HG03103 (cell line): ENCODE data around the gene C5orf34.
A peak's percentile ranks its signal among the peaks of the same experiment; 100 is the strongest.
"Not testable (repeated sequence)": the region's sequence is repeated elsewhere in the genome, so short reads cannot be mapped to it uniquely, and the experiment has no call there.

Experiments
- ATAC-seq: cut with Tn5 transposase; IDR thresholded peaks from one replicate; pipeline ENCODE4 v1.9.1; 2021; ENCODE audit warnings: low read depth; ENCODE audit not compliant: unreplicated experiment

C5orf34 gene, protein sequence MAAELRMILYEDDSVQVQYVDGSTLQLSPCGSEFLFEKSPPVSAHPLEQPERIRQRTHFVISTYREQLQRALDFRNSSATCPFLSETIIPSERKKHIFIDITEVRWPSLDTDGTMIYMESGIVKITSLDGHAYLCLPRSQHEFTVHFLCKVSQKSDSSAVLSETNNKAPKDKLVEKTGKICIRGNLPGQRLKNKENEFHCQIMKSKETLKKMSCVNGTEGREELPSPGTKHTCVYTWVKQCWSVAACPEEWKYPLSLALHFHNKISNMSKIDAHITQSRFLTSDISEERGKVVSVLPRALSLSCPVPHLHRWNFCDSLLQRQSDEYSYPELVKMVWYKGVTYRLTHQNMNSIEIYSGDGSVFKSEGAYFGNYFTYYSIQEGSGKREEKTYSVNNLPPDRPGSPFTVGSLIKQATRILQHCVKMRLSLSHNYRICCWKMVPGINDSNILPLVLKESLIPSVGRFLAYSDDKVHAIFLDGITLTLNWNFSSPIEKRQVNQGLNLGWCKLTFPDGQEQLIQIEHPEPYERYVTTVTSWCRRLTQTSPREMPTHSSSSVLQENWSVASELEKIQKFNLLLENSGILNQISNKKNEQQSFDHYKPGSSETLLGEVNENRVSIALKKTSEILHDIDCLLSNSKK

DNA sequence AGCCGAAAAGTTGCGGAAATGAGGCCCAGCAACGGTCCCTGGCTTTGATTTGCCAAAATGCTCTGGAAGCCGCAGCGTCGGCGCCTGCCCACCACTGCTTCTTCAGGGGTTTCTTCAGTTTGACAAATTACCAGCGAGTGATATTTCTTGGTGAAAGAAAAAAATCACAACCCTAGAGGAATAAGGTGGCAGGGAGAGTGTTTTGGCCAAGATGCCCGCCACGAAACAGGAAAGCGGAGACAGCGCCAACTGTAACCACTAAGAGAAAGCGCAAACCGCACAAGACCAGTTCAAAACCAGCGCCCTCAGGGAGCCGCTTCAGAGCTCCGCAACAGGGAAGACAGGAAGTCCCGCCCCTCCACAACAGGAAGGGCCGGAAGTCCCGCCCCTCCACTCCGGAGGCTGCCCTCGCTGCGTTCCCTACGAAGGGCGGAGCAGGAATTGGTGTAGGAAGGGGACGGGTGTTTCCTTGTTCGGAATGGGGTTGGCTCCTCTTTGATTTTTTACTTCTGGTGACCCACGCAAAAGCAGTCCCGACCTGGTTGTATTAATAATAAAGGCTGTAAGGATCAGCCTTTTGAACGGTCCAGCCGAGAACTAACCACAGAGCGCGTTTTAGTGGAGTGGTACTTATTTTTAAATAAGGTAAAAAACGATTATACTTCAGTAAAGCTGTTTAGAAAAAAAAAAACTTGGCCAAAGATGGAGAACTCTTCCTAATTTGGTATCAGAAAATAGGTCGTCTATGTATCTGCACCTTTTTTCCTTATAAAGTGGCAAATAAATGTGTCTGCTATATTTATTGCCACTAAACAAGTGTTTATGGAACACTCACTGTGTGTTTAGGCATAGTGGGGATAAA lies at the start of gene C5orf34:
C5orf34 (minus strand) TSS at position 333 of the 862 bp plus-strand sequence. CDS start 5,809 bp downstream, outside the sequence.
- peak; percentile 99 for ATAC-seq

GRCh38 chr5:43564289-43564850 lies 49.4 kb upstream of the C5orf34 start:
- ATAC-seq: no peak

DNA sequence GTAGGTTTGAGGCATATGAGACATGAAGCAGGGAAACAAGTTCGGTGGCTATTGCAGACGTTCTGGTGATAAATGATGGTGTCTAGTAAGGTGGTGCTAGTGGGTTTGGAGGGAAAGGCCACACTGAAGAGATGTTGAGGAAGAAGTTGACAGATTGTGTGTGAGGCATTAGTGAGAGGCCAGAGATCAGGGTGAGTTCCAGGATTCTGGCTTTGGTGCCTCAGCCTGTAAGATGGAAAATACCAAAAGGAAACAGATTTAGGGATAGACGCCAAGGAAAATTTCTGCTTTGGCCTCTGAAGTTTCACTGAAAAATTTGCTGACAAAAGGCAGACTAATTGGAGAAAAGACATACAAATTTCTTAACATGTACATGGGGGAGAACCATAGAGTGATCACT lies 48.4 kb upstream of the C5orf34 start:
- ATAC-seq: no peak

- no peak for ATAC-seq
Observed at GRCh38 chr5:43561356-43561755, 46.4 kb upstream of the C5orf34 start.

DNA sequence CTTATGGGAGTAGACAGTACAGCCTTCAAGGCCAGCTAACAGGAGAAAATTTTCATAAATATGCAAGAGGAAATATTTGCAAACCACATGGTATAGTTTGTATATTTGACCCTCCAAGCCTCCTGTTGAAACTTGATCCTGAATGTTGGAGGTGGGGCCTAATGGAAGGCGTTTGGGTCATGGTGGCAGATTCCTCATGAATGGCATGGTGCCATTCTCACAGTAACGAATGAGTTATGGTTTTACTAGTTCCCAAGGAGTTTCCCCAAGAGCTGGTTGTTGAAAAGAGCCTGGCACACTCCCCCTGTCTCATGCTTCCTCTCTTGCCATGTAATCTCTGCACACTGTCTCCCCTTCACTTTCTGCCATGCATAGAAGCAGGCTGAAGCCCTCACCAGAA lies 45.2 kb upstream of the C5orf34 start:
- ATAC-seq: no peak

GRCh38 chr5:43556857-43557542 lies 42.1 kb upstream of the C5orf34 start, which contains the start of gene PAIP1:
PAIP1 (minus strand) TSS chr5:43557077; CDS start chr5:43556846, 231 bp downstream.
- ATAC-seq: peak; percentile 60

DNA sequence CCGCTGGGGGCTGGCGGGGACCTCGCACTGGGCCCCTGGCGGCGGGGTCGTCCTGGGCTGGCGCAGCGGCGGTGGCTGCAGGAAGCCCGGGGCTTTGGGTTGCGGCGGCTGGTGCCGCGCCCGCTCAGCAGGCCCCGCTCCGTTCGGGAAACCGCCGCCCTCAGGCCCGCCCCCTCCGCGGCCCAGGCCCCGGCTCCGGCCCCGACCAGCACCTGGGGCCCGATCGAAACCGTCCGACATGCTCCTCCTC lies 41.6 kb upstream of the C5orf34 start:
- peak; percentile 84 for ATAC-seq

DNA sequence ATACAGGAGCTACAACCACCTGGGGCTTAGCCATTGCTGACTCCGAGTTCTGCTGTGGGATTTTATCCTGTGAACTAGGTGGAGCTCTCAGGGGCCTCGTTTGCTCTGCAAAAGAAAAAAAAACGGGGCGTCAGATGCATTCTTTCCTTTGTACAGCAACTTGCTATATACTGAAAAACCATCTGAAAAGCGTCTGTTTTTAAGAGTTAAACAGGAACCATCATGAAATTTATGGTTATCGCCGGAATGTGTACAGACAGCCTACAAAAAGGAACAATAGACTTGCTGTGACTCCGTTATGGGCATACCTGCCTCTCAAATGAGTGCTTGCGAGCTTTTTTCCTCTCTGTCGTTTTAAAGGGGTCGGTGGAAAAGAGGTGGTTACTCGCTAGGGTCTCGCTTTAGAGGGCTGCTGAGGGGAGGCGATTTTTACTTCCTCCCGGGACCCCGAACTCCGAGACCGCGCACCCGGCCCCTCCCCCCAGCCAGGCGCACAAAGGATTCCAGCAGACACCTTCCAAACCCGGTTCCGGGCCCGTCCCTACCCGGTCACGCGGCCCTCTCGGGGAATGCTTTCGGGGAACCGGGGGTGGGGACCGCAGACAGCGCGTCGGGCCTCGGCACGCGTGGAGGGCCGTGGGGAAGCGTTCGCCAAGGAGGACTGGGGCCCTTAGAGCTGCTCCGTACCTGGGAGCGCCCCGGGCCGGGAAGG lies 41.1 kb upstream of the C5orf34 start:
- peak; percentile 22 for ATAC-seq

- ATAC-seq: no peak
Observed at GRCh38 chr5:43554497-43554896, 39.5 kb upstream of the C5orf34 start.

GRCh38 chr5:43553381-43553780 lies 38.4 kb upstream of the C5orf34 start:
- no peak for ATAC-seq

GRCh38 chr5:43551731-43552130 lies 36.8 kb upstream of the C5orf34 start:
- no peak for ATAC-seq

DNA sequence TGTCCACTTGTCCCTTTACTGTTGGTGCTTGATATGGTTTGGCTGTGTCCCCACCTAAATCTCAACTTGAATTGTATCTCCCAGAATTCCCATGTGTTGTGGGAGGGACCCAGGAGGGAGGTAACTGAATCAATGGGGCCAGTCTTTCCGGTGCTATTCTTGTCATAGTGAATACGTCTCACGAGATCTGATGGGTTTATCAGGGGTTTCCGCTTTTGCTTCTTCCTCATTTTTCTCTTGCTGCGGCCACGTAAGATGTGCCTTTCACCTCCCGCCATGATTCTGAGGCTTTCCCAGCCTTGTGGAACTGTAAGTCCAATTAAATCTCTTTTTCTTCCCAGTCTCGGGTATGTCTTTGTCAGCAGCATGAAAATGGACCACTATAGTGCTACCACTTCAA lies 34.3 kb upstream of the C5orf34 start:
- ATAC-seq: not testable (repeated sequence)

- ATAC-seq: no peak
Observed at GRCh38 chr5:43548358-43548757, 33.4 kb upstream of the C5orf34 start.

DNA sequence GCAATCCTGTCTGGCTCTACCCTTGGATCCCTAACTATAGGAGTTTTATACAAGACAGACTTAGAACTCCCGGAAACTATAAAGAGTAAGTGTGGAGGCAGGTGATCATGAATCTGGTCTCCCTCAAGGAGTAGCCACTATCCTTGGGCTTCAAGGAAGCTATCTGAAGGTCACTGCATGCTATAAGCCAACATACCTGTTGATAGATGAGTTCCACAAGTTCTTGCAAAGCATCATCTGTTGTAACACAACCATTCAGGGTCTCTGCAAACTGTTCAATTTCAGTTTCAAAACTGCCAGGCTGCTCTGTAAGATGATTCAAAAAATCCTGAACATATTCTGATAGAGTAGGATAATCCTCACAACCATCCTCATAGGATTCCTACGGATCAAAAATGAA lies 32.6 kb upstream of the C5orf34 start:
- no peak for ATAC-seq

DNA sequence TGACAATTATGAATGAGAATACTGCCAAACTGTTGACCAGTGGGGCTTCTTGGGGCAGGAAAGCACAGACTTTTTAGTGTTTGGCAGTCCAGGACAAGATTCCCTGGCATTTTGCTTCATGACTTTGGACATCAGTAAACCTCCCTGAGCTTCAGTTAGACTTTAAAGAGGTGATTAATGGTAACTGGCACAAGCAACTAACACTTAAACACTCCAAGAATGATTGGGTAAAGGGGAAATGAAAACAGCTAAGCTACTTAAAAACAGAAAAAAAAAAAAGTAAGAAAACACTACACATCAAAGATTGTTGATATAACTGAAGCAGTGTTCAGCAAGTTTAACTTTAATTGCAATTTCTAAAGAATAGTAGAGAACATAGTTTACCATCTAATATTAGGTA lies 28.5 kb upstream of the C5orf34 start:
- ATAC-seq: no peak

DNA sequence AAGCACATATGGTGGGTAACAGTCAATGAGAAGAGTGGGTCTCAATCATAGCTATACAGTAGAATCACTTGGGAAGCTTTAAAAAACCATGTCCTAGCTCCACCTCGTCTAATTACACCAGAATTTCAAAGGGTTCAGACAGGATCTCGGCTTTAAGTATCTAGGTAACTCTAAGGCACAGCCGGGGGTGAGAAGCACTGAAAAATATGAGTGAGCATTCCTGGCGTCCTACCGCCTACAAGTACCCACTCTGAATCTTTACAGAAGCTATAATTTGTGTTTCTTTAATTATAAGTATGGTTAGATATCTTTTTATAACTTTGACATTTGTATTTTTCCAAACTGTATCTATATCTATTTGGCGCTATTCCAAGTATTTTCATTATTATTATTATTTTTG lies 25.8 kb upstream of the C5orf34 start:
- ATAC-seq: no peak

DNA sequence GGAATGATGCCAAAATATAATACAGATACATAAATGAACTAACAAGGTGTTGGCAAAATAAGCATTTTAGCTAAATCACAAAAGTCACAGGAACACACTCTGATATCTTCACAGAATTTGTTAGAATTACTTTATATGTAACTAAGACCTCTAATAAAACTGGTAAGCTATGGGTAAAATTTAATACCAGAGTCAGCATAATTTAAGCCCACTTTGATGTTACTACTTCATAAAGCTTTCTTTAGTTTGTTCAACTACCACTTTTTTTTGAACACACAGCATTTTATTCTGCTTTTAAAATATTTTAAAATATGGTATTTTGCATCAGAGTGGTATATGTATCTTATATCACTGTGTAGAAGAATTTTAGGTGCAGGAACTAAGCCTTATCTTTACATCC lies 22.0 kb upstream of the C5orf34 start:
- no peak for ATAC-seq

DNA sequence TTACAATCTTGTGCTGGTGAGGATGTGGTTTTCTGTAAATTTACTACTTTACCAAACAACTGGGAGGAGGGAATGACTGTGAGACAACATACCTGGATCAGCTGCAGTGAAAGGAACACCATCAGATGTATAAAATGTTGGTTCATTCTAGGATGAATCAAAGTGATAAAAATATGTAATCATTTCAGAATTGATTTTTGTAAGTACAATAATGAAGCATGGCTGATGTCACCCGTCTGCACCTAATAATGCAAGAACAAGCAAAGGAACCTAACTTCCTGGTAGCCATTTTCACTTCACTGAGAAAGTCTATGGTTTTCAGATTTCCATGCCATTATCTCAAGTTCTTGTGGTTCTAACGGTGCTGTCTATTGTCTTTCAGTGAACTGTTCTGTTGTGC lies 18.7 kb upstream of the C5orf34 start:
- no peak for ATAC-seq

- no peak for ATAC-seq
Observed at GRCh38 chr5:43530648-43531047, 15.7 kb upstream of the C5orf34 start.

DNA sequence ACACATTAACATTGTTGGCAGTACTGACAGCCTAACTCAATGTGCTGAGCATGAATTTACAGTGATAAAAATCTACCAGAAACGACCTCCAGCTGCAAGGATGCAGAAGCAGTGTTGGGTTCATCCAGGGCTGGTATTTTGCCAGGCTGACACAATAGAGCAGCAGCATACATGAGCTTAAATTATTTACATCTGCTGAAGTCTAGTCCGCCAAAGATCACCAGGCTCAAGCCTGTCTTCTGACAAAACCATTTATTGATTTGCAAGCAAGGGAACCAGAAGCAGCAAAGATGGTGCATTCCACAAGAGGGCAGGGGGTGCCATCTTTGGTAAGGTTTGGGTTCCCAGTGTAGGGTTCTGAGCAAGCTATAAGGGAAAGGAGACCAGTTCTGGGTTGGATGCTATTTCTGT lies 8.7 kb upstream of the C5orf34 start:
- ATAC-seq: no peak
